ENCODE data around the gene HOOK2.

- peak in 1 of 6 experiments; percentile 14 for TF ChIP-seq CTCF (IDR thresholded peaks at IDR 0.05)
- peak; percentile 28 to 62 for TF ChIP-seq POLR2A (IDR thresholded peaks at IDR 0.05)
Measured at GRCh38 chr19:12788682-12789097, 13.3 kb upstream of the HOOK2 start.

All from Peyer's patch (tissue), 4 donors.